Right renal pelvis (tissue), 4 donors: ENCODE results near the gene BARX1. TPM values are rescaled to one million over a fixed set of nuclear protein-coding genes. Genes with fewer than 3 reads are reported as not detected.
"Not testable (repeated sequence)": the region's sequence is repeated elsewhere in the genome, so short reads cannot be mapped to it uniquely, and the experiment has no call there.

Source experiments
- DNase-seq, 4 donors: peaks; one replicate each; pipeline ENCODE4 v3.0.0-alpha.2; 2013; ENCODE audit warnings: low read depth in 4 of 4, low spot score in 3 of 4, missing footprints in 1 of 4
- polyA plus RNA-seq, 4 donors: library from polyadenylated mRNA; unstranded; fragments of 120-200 nt; gene quantifications; one replicate each; pipeline ENCODE4 v1.2.1, GENCODE V29; 2013; ENCODE audit not compliant: insufficient read length in 4 of 4

BARX1 gene
- under 1 TPM; 0.15 to 0.40 (median 0.35) TPM for polyA plus RNA-seq

GRCh38 chr9:93955111-93955980, at the start of gene BARX1:
TSS of gene BARX1 (minus strand) at chr9:93955355. CDS start at chr9:93955146, 209 bp downstream.
- no peak for DNase-seq

GRCh38 chr9:94002316-94003140, 47.4 kb upstream of the BARX1 start:
- DNase-seq = peak; percentile 48 to 63 (median 61)

GRCh38 chr9:93996863-93997262, 41.7 kb upstream of the BARX1 start:
- DNase-seq = no peak

- DNase-seq = no peak
Measured at GRCh38 chr9:93996367-93996766, 41.2 kb upstream of the BARX1 start.

- DNase-seq = no peak
Measured at GRCh38 chr9:93994545-93994944, 39.4 kb upstream of the BARX1 start.

GRCh38 chr9:93994132-93994531, 39.0 kb upstream of the BARX1 start:
- no peak for DNase-seq

- DNase-seq = no peak
Measured at GRCh38 chr9:93992830-93993229, 37.7 kb upstream of the BARX1 start.

GRCh38 chr9:93990448-93990847, 35.3 kb upstream of the BARX1 start:
- DNase-seq = no peak

GRCh38 chr9:93988056-93988455, 32.9 kb upstream of the BARX1 start:
- no peak for DNase-seq

GRCh38 chr9:93984860-93985259, 29.7 kb upstream of the BARX1 start:
- no peak for DNase-seq

- DNase-seq = no peak
Measured at GRCh38 chr9:93983875-93984274, 28.7 kb upstream of the BARX1 start.

GRCh38 chr9:93979721-93980120, 24.6 kb upstream of the BARX1 start:
- DNase-seq = no peak

- DNase-seq = no peak
Measured at GRCh38 chr9:93978551-93978950, 23.4 kb upstream of the BARX1 start.

GRCh38 chr9:93976973-93977372, 21.8 kb upstream of the BARX1 start:
- DNase-seq = no peak

- DNase-seq = no peak
Measured at GRCh38 chr9:93976081-93976480, 20.9 kb upstream of the BARX1 start.

GRCh38 chr9:93975262-93975661, 20.1 kb upstream of the BARX1 start:
- no peak for DNase-seq

GRCh38 chr9:93974151-93974550, 19.0 kb upstream of the BARX1 start:
- no peak for DNase-seq

- not testable (repeated sequence) for DNase-seq
Measured at GRCh38 chr9:93972655-93973054, 17.5 kb upstream of the BARX1 start.

GRCh38 chr9:93969328-93969661, 14.1 kb upstream of the BARX1 start:
- DNase-seq = no peak

GRCh38 chr9:93968451-93969327, 13.5 kb upstream of the BARX1 start:
- DNase-seq = no peak
